Fibroblast of villous mesenchyme (primary cell): ENCODE measurements around the gene HERC4. TPM values are rescaled to one million over a fixed set of nuclear protein-coding genes. Genes with fewer than 3 reads are reported as not detected.
"Not testable (repeated sequence)": the region's sequence is repeated elsewhere in the genome, so short reads cannot be mapped to it uniquely, and the experiment has no call there.

Source experiments
- DNase-seq: peaks from one replicate; pipeline ENCODE4 v3.0.0-alpha.2; 2010; ENCODE audit warnings: low read depth
- H3K4me3 ChIP-seq: 2 replicates; pipeline ENCODE4 v1.5.1; 2011; ENCODE audit warnings: low read depth, mild to moderate bottlenecking, low read length
- total RNA-seq: library from RNA; depleted of rRNA; stranded (reverse); fragments of >200 nt; gene quantifications from 2 replicates; pipeline ENCODE4 v1.2.3, GENCODE V29; 2012
- TF ChIP-seq, protein P1 (sequence below): IDR thresholded peaks from 2 replicates; pipeline ENCODE4 v1.5.1; 2012; ENCODE audit warnings: low read depth, mild to moderate bottlenecking, low read length; ENCODE audit not compliant: insufficient read depth

Gene HERC4
- total RNA-seq, 1 donor: 225 TPM

DNA sequence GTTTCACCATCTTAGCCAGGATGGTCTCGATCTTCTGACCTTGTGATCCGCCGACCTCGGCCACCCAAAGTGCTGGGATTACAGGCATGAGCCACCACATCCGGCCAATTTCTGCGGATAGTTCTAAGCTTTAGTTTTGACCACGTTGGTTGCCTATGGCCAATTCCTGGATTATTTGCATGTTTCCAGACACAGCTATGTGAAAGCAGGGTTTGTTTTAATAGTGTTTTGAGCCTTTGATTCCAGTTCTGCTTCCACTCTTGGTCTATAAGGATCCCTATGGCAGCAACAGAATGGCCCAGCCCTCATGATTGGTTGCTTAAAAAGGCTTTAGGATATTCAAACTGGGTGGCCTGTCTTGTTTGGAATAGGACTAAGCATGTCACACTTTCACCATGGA, 171.5 kb downstream of the HERC4 start:
- TF ChIP-seq, protein P1, sequence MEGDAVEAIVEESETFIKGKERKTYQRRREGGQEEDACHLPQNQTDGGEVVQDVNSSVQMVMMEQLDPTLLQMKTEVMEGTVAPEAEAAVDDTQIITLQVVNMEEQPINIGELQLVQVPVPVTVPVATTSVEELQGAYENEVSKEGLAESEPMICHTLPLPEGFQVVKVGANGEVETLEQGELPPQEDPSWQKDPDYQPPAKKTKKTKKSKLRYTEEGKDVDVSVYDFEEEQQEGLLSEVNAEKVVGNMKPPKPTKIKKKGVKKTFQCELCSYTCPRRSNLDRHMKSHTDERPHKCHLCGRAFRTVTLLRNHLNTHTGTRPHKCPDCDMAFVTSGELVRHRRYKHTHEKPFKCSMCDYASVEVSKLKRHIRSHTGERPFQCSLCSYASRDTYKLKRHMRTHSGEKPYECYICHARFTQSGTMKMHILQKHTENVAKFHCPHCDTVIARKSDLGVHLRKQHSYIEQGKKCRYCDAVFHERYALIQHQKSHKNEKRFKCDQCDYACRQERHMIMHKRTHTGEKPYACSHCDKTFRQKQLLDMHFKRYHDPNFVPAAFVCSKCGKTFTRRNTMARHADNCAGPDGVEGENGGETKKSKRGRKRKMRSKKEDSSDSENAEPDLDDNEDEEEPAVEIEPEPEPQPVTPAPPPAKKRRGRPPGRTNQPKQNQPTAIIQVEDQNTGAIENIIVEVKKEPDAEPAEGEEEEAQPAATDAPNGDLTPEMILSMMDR: no peak
- H3K4me3 ChIP-seq: no peak overlapping the region
- DNase-seq: no peak

DNA sequence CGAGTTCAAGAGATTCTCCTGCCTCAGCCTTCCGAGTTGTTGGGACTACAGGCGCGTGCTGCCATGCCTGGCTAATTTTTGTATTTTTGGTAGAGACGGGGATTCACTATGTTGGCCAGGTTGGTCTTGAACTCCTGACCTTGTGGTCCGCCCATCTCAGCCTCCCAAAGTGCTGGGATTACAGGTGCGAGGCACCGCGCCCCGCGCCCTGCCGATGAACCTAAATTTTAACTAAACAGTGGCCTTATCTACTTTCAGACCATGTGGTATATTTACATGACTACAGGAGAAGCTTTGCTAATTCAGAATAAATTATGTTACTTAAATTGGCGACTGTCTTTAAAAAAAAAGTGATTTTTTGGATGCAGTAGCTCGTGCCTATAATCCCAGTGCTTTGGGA, 181.4 kb downstream of the HERC4 start:
- TF ChIP-seq, protein P1: no peak
- H3K4me3 ChIP-seq: no peak overlapping the region
- DNase-seq: no peak

DNA sequence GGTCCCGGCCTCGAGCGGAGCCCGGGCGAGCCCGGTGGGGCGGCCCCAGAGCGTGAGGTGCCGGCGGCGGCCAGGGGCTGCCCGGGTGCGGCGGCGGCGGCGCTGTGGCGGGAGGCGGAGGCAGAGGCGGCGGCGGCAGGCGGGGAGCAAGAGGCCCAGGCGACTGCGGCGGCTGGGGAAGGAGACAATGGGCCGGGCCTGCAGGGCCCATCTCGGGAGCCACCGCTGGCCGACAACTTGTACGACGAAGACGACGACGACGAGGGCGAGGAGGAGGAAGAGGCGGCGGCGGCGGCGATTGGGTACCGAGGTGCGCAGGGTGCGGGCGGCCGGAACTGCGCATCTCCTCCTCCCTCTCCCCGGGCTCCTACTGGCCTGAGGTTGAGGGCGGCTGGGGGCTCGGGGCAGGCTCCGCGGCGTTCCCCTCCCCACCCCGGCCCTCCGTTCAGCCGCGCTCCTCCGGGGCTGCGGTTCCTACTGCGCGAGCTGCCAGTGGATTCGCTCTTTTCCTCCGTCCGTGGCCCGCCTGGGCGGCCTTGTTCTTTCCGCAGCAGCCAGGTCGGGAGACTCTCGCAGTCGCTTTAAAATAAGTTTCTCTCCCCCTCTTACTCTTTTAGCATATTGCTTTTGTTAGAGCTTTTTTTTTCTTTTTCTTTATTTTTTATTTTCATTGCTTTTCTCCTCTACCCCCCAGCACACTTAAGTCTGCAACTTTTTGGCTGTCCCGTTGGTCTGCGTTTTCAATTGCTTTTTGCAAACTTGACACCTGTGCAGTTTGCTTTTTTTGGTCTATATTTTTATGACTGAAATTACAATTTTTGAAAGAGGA, 190.0 kb downstream of the HERC4 start:
- H3K4me3 ChIP-seq: peak overlapping the region; percentile 82
- peak; percentile 83 for DNase-seq
- TF ChIP-seq, protein P1: no peak

DNA sequence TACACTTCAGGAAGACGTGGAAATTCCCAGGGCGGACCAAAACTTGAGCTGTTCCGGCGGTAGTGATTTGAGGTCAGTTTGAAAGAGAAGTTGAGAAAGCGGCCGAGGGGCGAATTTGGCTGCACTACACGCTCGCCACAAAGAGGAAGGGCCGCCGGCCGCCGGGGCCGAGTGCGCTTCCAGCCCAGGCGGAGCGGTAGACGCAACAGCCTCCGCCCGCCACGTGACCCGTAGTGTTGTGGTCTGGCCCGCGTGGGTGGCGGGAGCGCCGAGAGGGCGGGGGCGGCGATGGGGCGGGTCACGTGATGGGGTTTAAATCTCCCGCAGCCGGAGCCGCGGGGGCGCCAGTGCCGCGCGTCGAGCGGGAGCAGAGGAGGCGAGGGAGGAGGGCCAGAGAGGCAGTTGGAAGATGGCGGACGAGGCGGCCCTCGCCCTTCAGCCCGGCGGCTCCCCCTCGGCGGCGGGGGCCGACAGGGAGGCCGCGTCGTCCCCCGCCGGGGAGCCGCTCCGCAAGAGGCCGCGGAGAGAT, 190.7 kb downstream of the HERC4 start, which contains the start of gene SIRT1:
Gene SIRT1 (plus strand): TSS at position 344 of the 529 bp plus-strand sequence. CDS start 66 bp downstream, at position 410.
- TF ChIP-seq, protein P1: no peak
- peak; percentile 97 for DNase-seq
- H3K4me3 ChIP-seq: peak within 1 kb of the TSS; percentile 82

DNA sequence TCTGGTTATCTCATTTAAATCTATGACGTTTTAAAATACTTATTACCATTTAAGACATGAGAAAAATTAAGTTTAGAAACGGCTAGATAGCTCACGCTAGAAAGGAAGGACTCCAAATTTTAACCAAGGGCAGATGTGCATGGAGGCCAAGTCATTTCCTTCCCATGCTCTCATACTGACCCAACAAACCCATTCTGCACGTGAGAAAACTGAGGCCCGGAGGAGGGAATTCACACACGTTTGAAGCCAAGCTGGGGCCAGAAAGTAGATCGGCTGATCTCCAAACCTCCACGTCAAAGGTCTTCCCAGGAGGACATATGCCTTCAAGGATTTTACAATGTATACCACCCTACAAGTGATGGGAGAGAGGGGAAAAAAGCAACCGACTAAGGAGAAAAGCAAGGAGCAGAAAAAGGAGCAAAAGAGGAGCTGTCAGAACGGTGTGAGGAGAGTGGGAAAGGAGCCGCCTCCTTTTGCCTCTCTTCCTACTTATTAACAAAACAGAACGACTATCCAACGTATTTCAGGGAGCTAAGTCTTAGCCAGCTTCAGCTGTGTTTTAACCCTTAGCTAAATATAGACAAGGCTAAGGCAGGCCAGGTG, 191.3 kb downstream of the HERC4 start:
- TF ChIP-seq, protein P1: no peak
- no peak for DNase-seq
- peak overlapping the region; percentile 82 for H3K4me3 ChIP-seq

DNA sequence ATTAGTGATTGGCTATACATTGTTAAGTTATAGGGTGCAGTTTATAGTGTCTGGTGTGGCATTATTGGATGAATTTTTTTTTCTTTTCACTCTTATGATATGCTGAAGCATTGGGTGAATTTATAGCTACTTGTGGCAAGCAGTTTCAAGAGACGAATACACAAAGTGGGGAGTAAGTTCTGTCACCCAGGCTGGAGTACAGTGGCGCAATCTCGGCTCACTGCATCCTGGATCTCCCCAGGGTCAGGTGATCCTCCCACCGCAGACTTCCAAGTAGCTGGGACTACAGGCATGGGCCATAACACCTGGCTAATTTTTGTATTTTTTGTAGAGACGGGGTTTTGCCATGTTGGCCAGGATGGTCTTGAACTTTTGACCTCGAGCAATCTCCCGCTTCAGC, 196.9 kb downstream of the HERC4 start:
- no peak overlapping the region for H3K4me3 ChIP-seq
- DNase-seq: no peak
- TF ChIP-seq, protein P1: no peak

DNA sequence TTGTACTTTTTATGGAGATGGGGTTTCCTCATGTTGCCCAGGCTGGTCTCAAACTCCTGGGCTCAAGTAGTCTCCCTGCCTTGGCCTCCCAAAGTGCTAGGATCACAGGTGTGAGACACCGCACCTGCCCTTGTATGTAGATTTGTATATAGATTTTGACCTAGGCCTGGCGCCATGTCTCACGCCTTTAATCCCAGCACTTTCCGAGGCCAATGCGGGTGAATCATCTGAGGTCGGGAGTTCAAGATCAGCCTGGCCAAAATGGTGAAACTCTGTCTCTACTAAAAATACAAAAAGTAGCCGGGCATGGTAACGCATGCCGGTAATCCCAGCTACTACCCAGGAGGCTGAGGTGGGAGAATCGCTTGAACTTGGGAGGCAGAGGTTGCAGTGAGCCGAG, 197.7 kb downstream of the HERC4 start:
- not testable (repeated sequence) for DNase-seq, H3K4me3 ChIP-seq
